Mesendoderm (in vitro differentiated cells): ENCODE measurements around the gene SNTG2.
"Not testable (repeated sequence)": the region's sequence is repeated elsewhere in the genome, so short reads cannot be mapped to it uniquely, and the experiment has no call there.

Experiments used
- DNase-seq: peaks from one replicate; pipeline ENCODE4 v3.0.0; 2013
- H2AK5ac ChIP-seq: 2 replicates; pipeline ENCODE4 v1.6.1; 2013; ENCODE audit warnings: low read length, inconsistent platforms
- H2BK120ac ChIP-seq: 2 replicates; pipeline ENCODE4 v1.6.1; 2013; ENCODE audit warnings: low read depth, mild to moderate bottlenecking, low read length, moderate library complexity, mixed read lengths
- H2BK15ac ChIP-seq: replicated peaks from 2 replicates; pipeline ENCODE4 v1.6.1; 2013; ENCODE audit warnings: low read depth, mild to moderate bottlenecking, moderate library complexity
- H2BK5ac ChIP-seq: 2 replicates; pipeline ENCODE4 v1.6.1; 2013; ENCODE audit warnings: low read length, inconsistent platforms
- H3K18ac ChIP-seq: 2 replicates; pipeline ENCODE4 v1.6.1; 2013; ENCODE audit warnings: mild to moderate bottlenecking, low read length, mixed read lengths
- H3K23ac ChIP-seq: one replicate; pipeline ENCODE4 v1.6.1; 2013; ENCODE audit warnings: low read length
- H3K27ac ChIP-seq: 2 replicates; pipeline ENCODE4 v1.5.1; 2013; ENCODE audit warnings: low read depth, mild to moderate bottlenecking, inconsistent platforms, low read length, moderate library complexity
- H3K27me3 ChIP-seq: 2 replicates; pipeline ENCODE4 v1.6.1; 2013; ENCODE audit warnings: low read length, control low read depth, mild to moderate bottlenecking, inconsistent platforms; ENCODE audit not compliant: insufficient read depth, poor library complexity
- H3K36me3 ChIP-seq: 2 replicates; pipeline ENCODE4 v1.6.1; 2013; ENCODE audit warnings: low read length, inconsistent platforms; ENCODE audit not compliant: control insufficient read depth, insufficient read depth
- H3K4ac ChIP-seq: one replicate; pipeline ENCODE4 v1.6.1; 2013; ENCODE audit warnings: low read depth, mild to moderate bottlenecking, low read length, moderate library complexity
- H3K4me1 ChIP-seq: 2 replicates; pipeline ENCODE4 v1.6.1; 2013; ENCODE audit warnings: low read depth, low read length, inconsistent platforms; ENCODE audit not compliant: control insufficient read depth
- H3K4me2 ChIP-seq: 2 replicates; pipeline ENCODE4 v1.6.1; 2013; ENCODE audit warnings: low read length
- H3K4me3 ChIP-seq: 2 replicates; pipeline ENCODE4 v1.5.1; 2013; ENCODE audit warnings: mild to moderate bottlenecking, low read length
- H3K56ac ChIP-seq: one replicate; pipeline ENCODE4 v1.6.1; 2013; ENCODE audit warnings: low read length
- H3K79me1 ChIP-seq: 2 replicates; pipeline ENCODE4 v1.6.1; 2013; ENCODE audit warnings: low read length, inconsistent platforms
- H3K79me2 ChIP-seq: 2 replicates; pipeline ENCODE4 v1.6.1; 2013; ENCODE audit warnings: mild to moderate bottlenecking, low read length; ENCODE audit not compliant: control insufficient read depth, insufficient read depth
- H3K9ac ChIP-seq: 2 replicates; pipeline ENCODE4 v1.6.1; 2013; ENCODE audit warnings: low read length, inconsistent platforms
- H4K5ac ChIP-seq: one replicate; pipeline ENCODE4 v1.6.1; 2013; ENCODE audit warnings: low read length
- H4K8ac ChIP-seq: one replicate; pipeline ENCODE4 v1.6.1; 2013; ENCODE audit warnings: low read depth, mild to moderate bottlenecking, control low read depth, low read length, moderate library complexity
- WGBS: extraction: QIAGEN DNeasy Blood & Tissue Kit; methylation state at CpG from one replicate; pipeline ENCODE4 v1.1.7; 2013; ENCODE audit warnings: low lambda C conversion rate, missing lambda C conversion rate; ENCODE audit not compliant: insufficient coverage; ENCODE audit errors: extremely low coverage; 5-methylcytosine and 5-hydroxymethylcytosine counted together

Gene SNTG2

DNA sequence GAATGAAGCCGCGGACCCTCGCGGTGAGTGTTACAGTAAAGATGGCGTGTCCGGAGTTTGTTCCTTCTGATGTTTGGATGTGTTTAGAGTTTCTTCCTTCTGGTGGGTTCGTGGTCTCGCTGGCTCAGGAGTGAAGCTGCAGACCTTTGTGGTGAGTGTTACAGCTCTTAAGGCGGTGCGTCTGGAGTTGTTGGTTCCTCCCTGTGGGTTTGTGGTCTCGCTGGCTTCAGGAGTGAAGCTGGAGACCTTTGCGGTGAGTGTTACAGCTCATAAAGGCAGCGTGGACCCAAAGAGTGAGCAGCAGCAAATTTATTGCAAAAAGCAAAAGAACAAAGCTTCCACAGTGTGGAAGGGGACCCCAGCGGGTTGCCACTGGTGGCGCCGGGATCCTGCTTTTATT is 183.2 kb downstream of the SNTG2 start:
- H3K27ac ChIP-seq, H3K4ac ChIP-seq, H2BK120ac ChIP-seq, H3K27me3 ChIP-seq, H3K18ac ChIP-seq, H3K9ac ChIP-seq, H3K79me2 ChIP-seq, H3K36me3 ChIP-seq, DNase-seq, H4K5ac ChIP-seq, H2BK5ac ChIP-seq, H3K4me2 ChIP-seq, H3K4me3 ChIP-seq, H3K79me1 ChIP-seq, H3K56ac ChIP-seq, H3K23ac ChIP-seq, H2AK5ac ChIP-seq, H4K8ac ChIP-seq, H2BK15ac ChIP-seq, H3K4me1 ChIP-seq: not testable (repeated sequence)
- no CpG with 5 or more reads among the region's 16 CpGs for WGBS

DNA sequence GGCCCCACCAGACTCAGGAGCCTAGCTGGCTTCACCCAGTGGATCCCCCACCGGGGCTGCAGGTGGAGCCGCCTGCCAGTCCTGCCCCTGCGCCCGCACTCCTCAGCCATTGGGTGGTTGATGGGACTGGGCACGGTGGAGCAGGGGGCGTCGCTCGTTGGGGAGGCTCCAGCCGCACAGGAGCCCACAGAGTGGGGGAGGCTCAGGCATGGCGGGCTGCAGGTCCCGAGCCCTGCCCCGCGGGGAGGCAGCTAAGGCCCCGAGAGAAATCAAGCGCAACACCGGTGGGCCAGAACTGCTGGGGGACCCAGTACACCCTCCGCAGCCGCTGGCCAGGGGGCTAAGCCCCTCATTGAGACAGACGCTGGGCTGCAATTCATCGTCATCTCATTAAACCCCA is 184.0 kb downstream of the SNTG2 start:
- Histone ChIP-seq H3K23ac (no peak overlapping the region), H3K56ac (no peak overlapping the region), H3K4me1 (no peaks in the 10 kb centered on the region), H3K4me3 (no peak overlapping the region), H2BK15ac (no peak overlapping the region), H3K18ac (no peak overlapping the region), H2BK5ac (no peak overlapping the region), H3K79me1 (no peaks in the 10 kb centered on the region), H3K27me3 (no peaks in the 10 kb centered on the region), H4K5ac (no peak overlapping the region), H2BK120ac (no peak overlapping the region), H3K4me2 (no peak overlapping the region), H3K9ac (no peak overlapping the region), H3K79me2 (no peaks in the 10 kb centered on the region), H4K8ac (no peak overlapping the region), H2AK5ac (no peak overlapping the region), H3K27ac (no peak overlapping the region), H3K4ac (no peak overlapping the region), H3K36me3 (no peaks in the 10 kb centered on the region)
- WGBS = no CpG with 5 or more reads among the region's 20 CpGs
- no peak for DNase-seq

DNA sequence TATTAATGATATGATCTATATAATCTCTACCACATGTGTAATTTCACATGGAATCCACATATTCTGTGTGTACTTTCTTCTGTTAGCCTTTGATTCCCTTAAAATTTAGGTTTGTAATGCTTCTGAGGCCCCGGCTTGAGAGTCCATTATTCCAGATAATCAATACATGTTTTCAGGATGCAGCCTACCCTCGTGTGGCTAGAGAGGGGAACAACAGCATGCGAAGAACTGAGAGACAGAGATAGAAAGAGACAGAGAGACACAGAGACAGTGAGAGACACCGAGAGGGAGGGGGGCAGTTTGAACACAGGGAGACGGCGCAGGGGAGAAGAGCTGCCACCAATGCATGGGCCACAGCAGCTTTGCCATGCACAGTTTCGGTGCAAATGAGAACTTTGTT is 185.4 kb downstream of the SNTG2 start:
- DNase-seq = peak; percentile 66
- no peak overlapping the region for H3K27ac ChIP-seq
- no CpG with 5 or more reads among the region's 7 CpGs for WGBS

DNA sequence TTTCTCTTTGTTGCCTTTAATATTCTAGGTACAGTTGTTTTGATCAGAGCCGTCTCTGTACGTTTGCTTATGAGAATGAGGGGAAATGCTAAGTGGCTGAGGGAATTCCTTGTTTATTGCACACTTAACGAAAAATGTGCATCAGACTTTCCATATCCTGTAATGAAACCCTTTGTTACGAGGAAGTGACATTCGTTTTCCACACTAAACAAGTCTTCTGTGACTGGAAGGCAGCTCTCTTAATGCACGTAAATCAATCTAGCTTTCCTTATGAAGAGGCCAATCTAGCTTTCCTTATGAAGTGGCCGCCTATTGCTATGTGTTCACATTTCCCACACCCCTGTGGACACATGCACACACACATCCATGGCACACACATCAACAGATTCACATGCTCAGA is 186.2 kb downstream of the SNTG2 start:
- H2BK5ac ChIP-seq = no peak overlapping the region
- H3K4me1 ChIP-seq = no peaks in the 10 kb centered on the region
- no peak overlapping the region for H3K4me3 ChIP-seq
- no CpG with 5 or more reads among the region's 7 CpGs for WGBS
- no peaks in the 10 kb centered on the region for H3K79me2 ChIP-seq
- no peak overlapping the region for H4K8ac ChIP-seq
- no peak overlapping the region for H3K56ac ChIP-seq
- H2BK120ac ChIP-seq = no peak overlapping the region
- H4K5ac ChIP-seq = no peak overlapping the region
- H3K18ac ChIP-seq = no peak overlapping the region
- no peak overlapping the region for H2BK15ac ChIP-seq
- H3K4ac ChIP-seq = no peak overlapping the region
- H3K27ac ChIP-seq = no peak overlapping the region
- H3K27me3 ChIP-seq = no peaks in the 10 kb centered on the region
- no peak overlapping the region for H2AK5ac ChIP-seq
- H3K79me1 ChIP-seq = no peaks in the 10 kb centered on the region
- H3K36me3 ChIP-seq = no peaks in the 10 kb centered on the region
- DNase-seq = no peak
- H3K9ac ChIP-seq = no peak overlapping the region
- H3K23ac ChIP-seq = no peak overlapping the region
- H3K4me2 ChIP-seq = no peak overlapping the region

More for the DNA sequence above, 185.4 kb downstream of the SNTG2 start:
- Histone ChIP-seq H3K4me2 (no peak overlapping the region), H4K8ac (no peak overlapping the region), H3K27me3 (no peaks in the 10 kb centered on the region), H2AK5ac (no peak overlapping the region), H2BK120ac (no peak overlapping the region), H3K56ac (no peak overlapping the region), H2BK5ac (no peak overlapping the region), H3K4me1 (no peaks in the 10 kb centered on the region), H3K4ac (no peak overlapping the region), H2BK15ac (no peak overlapping the region), H3K18ac (no peak overlapping the region), H3K23ac (no peak overlapping the region), H4K5ac (no peak overlapping the region), H3K9ac (no peak overlapping the region), H3K79me1 (no peaks in the 10 kb centered on the region), H3K36me3 (no peaks in the 10 kb centered on the region), H3K79me2 (no peaks in the 10 kb centered on the region), H3K4me3 (no peak overlapping the region)

DNA sequence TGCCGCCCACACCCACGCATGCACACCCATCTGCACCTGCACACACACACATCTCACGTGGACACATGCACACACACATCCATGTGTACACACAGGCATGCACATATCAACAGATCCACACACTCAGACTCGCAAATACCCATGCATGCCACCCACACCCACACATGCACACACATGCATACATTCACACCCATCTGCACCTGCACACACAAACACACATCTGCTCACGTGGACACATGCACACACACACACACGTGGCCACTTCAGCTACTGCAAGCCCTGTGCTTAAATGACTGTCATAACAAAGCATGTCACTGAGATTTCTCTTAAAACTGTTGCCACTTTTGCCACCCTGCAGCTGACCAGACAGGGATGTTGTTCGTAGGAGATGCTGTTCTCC is 186.6 kb downstream of the SNTG2 start:
- DNase-seq = no peak
- Histone ChIP-seq H3K4ac (no peak overlapping the region), H2BK120ac (no peak overlapping the region), H3K4me2 (no peak overlapping the region), H2AK5ac (no peak overlapping the region), H3K27ac (no peak overlapping the region), H3K18ac (no peak overlapping the region), H4K5ac (no peak overlapping the region), H2BK5ac (no peak overlapping the region), H4K8ac (no peak overlapping the region), H3K56ac (no peak overlapping the region), H3K4me3 (no peak overlapping the region), H3K9ac (no peak overlapping the region), H2BK15ac (no peak overlapping the region), H3K4me1 (no peaks in the 10 kb centered on the region), H3K27me3 (no peaks in the 10 kb centered on the region), H3K79me2 (no peaks in the 10 kb centered on the region), H3K36me3 (no peaks in the 10 kb centered on the region), H3K79me1 (no peaks in the 10 kb centered on the region), H3K23ac (no peak overlapping the region)
- no CpG with 5 or more reads among the region's 7 CpGs for WGBS

DNA sequence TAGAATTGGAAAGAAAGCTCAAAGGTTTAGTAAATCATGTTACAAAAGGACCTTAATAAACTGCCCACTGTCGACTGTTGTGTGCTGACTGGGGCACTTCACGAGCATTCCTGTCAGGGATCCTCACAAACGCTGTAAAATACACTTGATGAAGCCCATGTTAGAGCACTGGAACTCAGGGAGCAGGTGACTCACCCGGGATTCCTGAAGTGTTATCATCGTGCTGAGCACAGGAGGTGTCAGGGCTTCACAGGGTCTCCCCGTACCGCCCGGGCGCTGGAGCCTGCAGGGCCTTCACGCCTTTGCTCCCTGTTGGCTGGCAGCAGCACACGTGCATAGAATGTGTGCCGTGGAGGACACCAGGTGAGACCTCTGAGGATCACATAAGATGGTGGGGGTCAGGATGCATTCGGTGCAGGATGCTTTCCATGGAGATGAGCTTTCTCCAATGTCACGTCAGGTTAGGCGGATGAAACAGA is 187.3 kb downstream of the SNTG2 start:
- H3K18ac ChIP-seq = no peak overlapping the region
- H3K4ac ChIP-seq = no peak overlapping the region
- no peak overlapping the region for H3K4me2 ChIP-seq
- no peak overlapping the region for H2AK5ac ChIP-seq
- no peaks in the 10 kb centered on the region for H3K27me3 ChIP-seq
- no peak overlapping the region for H3K23ac ChIP-seq
- no peak overlapping the region for H3K9ac ChIP-seq
- H2BK5ac ChIP-seq = no peak overlapping the region
- no peak overlapping the region for H3K4me3 ChIP-seq
- H3K79me1 ChIP-seq = no peaks in the 10 kb centered on the region
- peak; percentile 48 for DNase-seq
- no peak overlapping the region for H4K8ac ChIP-seq
- H3K27ac ChIP-seq = no peak overlapping the region
- no CpG with 5 or more reads among the region's 15 CpGs for WGBS
- H3K36me3 ChIP-seq = no peaks in the 10 kb centered on the region
- no peaks in the 10 kb centered on the region for H3K79me2 ChIP-seq
- no peak overlapping the region for H2BK120ac ChIP-seq
- H2BK15ac ChIP-seq = no peak overlapping the region
- H3K56ac ChIP-seq = no peak overlapping the region
- H3K4me1 ChIP-seq = no peaks in the 10 kb centered on the region
- H4K5ac ChIP-seq = no peak overlapping the region
